Measurements from ENCODE around the gene PLXNA2.

DNA sequence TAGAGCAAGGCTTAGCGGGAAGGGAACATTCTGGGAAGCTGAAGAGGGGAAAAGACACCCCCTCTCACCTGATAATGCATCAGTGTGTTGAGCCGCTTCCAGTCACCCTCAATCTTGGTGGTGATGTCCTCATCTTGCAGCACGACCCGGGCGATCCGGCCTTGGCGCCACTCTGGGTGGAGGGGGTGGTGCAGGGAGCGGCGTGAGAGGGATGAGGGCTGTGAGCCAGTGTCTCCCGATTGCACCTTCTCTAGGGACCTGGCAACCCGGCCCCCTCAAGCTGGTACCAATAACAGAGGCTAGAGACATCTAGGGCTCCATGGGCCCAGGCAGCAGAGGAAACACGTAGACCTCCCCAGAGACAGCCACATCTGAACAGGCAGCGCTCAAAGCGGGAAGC, 205.9 kb downstream of the PLXNA2 start:
- TF ChIP-seq, protein P1, sequence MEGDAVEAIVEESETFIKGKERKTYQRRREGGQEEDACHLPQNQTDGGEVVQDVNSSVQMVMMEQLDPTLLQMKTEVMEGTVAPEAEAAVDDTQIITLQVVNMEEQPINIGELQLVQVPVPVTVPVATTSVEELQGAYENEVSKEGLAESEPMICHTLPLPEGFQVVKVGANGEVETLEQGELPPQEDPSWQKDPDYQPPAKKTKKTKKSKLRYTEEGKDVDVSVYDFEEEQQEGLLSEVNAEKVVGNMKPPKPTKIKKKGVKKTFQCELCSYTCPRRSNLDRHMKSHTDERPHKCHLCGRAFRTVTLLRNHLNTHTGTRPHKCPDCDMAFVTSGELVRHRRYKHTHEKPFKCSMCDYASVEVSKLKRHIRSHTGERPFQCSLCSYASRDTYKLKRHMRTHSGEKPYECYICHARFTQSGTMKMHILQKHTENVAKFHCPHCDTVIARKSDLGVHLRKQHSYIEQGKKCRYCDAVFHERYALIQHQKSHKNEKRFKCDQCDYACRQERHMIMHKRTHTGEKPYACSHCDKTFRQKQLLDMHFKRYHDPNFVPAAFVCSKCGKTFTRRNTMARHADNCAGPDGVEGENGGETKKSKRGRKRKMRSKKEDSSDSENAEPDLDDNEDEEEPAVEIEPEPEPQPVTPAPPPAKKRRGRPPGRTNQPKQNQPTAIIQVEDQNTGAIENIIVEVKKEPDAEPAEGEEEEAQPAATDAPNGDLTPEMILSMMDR (IDR thresholded peaks at IDR 0.05; ENCODE audit: borderline replicate concordance, extremely low read depth, low read length, poor library complexity, severe bottlenecking), result no peak
- TF ChIP-seq EZH2 (IDR thresholded peaks at IDR 0.05; ENCODE audit: borderline replicate concordance, low read depth, low read length, severe bottlenecking), result no peak
